ENCODE measurements around the gene SP140L.

SP140L gene

GRCh38 chr2:230410861-230411569 is 84.0 kb downstream of the SP140L start:
- H3K9ac ChIP-seq (ENCODE audit: low read length): peak overlapping the region; percentile 90
- no peaks in the 10 kb centered on the region for H3K9me3 ChIP-seq (ENCODE audit: insufficient read depth, low read length)
- H3K79me2 ChIP-seq (ENCODE audit: low read length): peaks cover under 1% of the 10 kb centered on the region; the same call in 1 of the 2 replicates
- peaks cover 26% of the 10 kb centered on the region for H3K4me1 ChIP-seq (ENCODE audit: low read length)
- peak overlapping the region; percentile 88 for H2AFZ ChIP-seq (ENCODE audit: low read depth, low read length)
- H3K27me3 ChIP-seq (ENCODE audit: low read depth, low read length): no peaks in the 10 kb centered on the region
- H3K27ac ChIP-seq (ENCODE audit: low read length): 0 out of 2 replicates have a peak overlapping the region, but pooled peaks have one; percentile 24
- TF ChIP-seq CTCF (IDR thresholded peaks at IDR 0.05; ENCODE audit: low read depth, low read length) (no peak), EZH2phosphoT487 (IDR thresholded peaks at IDR 0.05; ENCODE audit: low read depth) (no peak)
- H3K36me3 ChIP-seq (replicated peaks; ENCODE audit: low read depth, low read length): no peaks in the 10 kb centered on the region
- peak overlapping the region; percentile 99 for H3K4me2 ChIP-seq (ENCODE audit: low read length)
- H3K4me3 ChIP-seq (ENCODE audit: low read length): peak overlapping the region; percentile 90
- no peaks in the 10 kb centered on the region for H4K20me1 ChIP-seq (ENCODE audit: insufficient read depth, low read length)

- no peaks in the 10 kb centered on the region for H3K9me3 ChIP-seq (ENCODE audit: insufficient read depth, low read length)
- H4K20me1 ChIP-seq (ENCODE audit: insufficient read depth, low read length): no peaks in the 10 kb centered on the region
- H3K4me3 ChIP-seq (ENCODE audit: low read length): peak overlapping the region; percentile 90
- peak overlapping the region; percentile 99 for H3K4me2 ChIP-seq (ENCODE audit: low read length)
- no peaks in the 10 kb centered on the region for H3K36me3 ChIP-seq (replicated peaks; ENCODE audit: low read depth, low read length)
- H3K27ac ChIP-seq (ENCODE audit: low read length): peak overlapping the region; percentile 24; the same call in 1 of the 2 replicates
- H3K79me2 ChIP-seq (ENCODE audit: low read length): peaks cover 8% of the 10 kb centered on the region
- peaks cover 26% of the 10 kb centered on the region for H3K4me1 ChIP-seq (ENCODE audit: low read length)
- no peaks in the 10 kb centered on the region for H3K27me3 ChIP-seq (ENCODE audit: low read depth, low read length)
- TF ChIP-seq EZH2phosphoT487 (IDR thresholded peaks at IDR 0.05; ENCODE audit: low read depth) (no peak), CTCF (IDR thresholded peaks at IDR 0.05; ENCODE audit: low read depth, low read length) (no peak)
- H2AFZ ChIP-seq (ENCODE audit: low read depth, low read length): peak overlapping the region; percentile 88
- H3K9ac ChIP-seq (ENCODE audit: low read length): peak overlapping the region; percentile 90
These were observed 84.8 kb downstream of the SP140L start for GRCh38 chr2:230411570-230412370.

GRCh38 chr2:230412371-230412711 is 85.3 kb downstream of the SP140L start:
- H3K4me3 ChIP-seq (ENCODE audit: low read length): peak overlapping the region; percentile 90
- H3K27ac ChIP-seq (ENCODE audit: low read length): 0 out of 2 replicates have a peak overlapping the region, but pooled peaks have one; percentile 24
- H2AFZ ChIP-seq (ENCODE audit: low read depth, low read length): peak overlapping the region; percentile 88; the same call in 1 of the 2 replicates
- H3K4me2 ChIP-seq (ENCODE audit: low read length): peak overlapping the region; percentile 99
- no peaks in the 10 kb centered on the region for H3K9me3 ChIP-seq (ENCODE audit: insufficient read depth, low read length)
- no peaks in the 10 kb centered on the region for H3K27me3 ChIP-seq (ENCODE audit: low read depth, low read length)
- H3K36me3 ChIP-seq (replicated peaks; ENCODE audit: low read depth, low read length): no peaks in the 10 kb centered on the region
- peak overlapping the region; percentile 90 for H3K9ac ChIP-seq (ENCODE audit: low read length)
- H3K79me2 ChIP-seq (ENCODE audit: low read length): peaks cover 13% of the 10 kb centered on the region
- peaks cover 26% of the 10 kb centered on the region for H3K4me1 ChIP-seq (ENCODE audit: low read length)
- H4K20me1 ChIP-seq (ENCODE audit: insufficient read depth, low read length): no peaks in the 10 kb centered on the region
- TF ChIP-seq EZH2phosphoT487 (IDR thresholded peaks at IDR 0.05; ENCODE audit: low read depth) (no peak), CTCF (IDR thresholded peaks at IDR 0.05; ENCODE audit: low read depth, low read length) (no peak)

- no peak overlapping the region for H3K9ac ChIP-seq (ENCODE audit: low read length)
- no peaks in the 10 kb centered on the region for H3K36me3 ChIP-seq (replicated peaks; ENCODE audit: low read depth, low read length)
- H3K4me3 ChIP-seq (ENCODE audit: low read length): no peak overlapping the region
- H3K27ac ChIP-seq (ENCODE audit: low read length): no peak overlapping the region
- H3K79me2 ChIP-seq (ENCODE audit: low read length): peaks cover 18% of the 10 kb centered on the region
- H3K27me3 ChIP-seq (ENCODE audit: low read depth, low read length): no peaks in the 10 kb centered on the region
- H3K4me1 ChIP-seq (ENCODE audit: low read length): peaks cover 26% of the 10 kb centered on the region
- no peaks in the 10 kb centered on the region for H3K9me3 ChIP-seq (ENCODE audit: insufficient read depth, low read length)
- no peak overlapping the region for H2AFZ ChIP-seq (ENCODE audit: low read depth, low read length)
- TF ChIP-seq EZH2phosphoT487 (IDR thresholded peaks at IDR 0.05; ENCODE audit: low read depth) (no peak), CTCF (IDR thresholded peaks at IDR 0.05; ENCODE audit: low read depth, low read length) (no peak)
- H4K20me1 ChIP-seq (ENCODE audit: insufficient read depth, low read length): 0 out of 2 replicates have a peak, but pooled peaks cover 4% of the 10 kb centered on the region
- H3K4me2 ChIP-seq (ENCODE audit: low read length): 0 out of 2 replicates have a peak overlapping the region, but pooled peaks have one; percentile 99
These were observed 85.9 kb downstream of the SP140L start for GRCh38 chr2:230412846-230413245.

All from OCI-LY3 (cell line).